K562 (cell line): Measurements from ENCODE around the gene LAIR1. TPM values are rescaled to one million over a fixed set of nuclear protein-coding genes. Genes with fewer than 3 reads are reported as not detected.

Source experiments
- ATAC-seq: fragments of 200-7000 bp; cut with Tn5 transposase; 3 replicates; pipeline ENCODE4 v1.9.1; 2020; ENCODE audit warnings: moderate library complexity
- BruUV-seq: library from RNA; stranded (reverse); fragments of 400-500 nt; replicated peaks from 2 replicates; lab custom pipeline; 2021; lab: Mats Ljungman, UMichigan
- CTCF ChIA-PET: fragments of 300-600 bp; formaldehyde crosslinking; extraction: SDS; loops from one replicate; lab custom pipeline; 2021; ENCODE audit warnings: low intra/inter-chr PET ratio; lab: Yijun Ruan, JAX
- POLR2A ChIA-PET: fragments of 300-600, 350-650 bp; sonication (Branson Sonifier 250); formaldehyde crosslinking; extraction: SDS; loops from one replicate; lab custom pipeline; 2021; ENCODE audit warnings: antibody characterized with exemption, inconsistent platforms; lab: Yijun Ruan, JAX
- DNase-seq, 4 experiments: peaks; one replicate each; pipeline versions ENCODE4 v3.0.0 to v3.0.0-alpha.2; 2011 to 2018; ENCODE audit warnings: low spot score in 3 of 4, mixed read lengths in 3 of 4; ENCODE audit errors: extremely low read depth in 1 of 4
- FAIRE-seq: peaks from 2 replicates; lab custom pipeline; 2011; peaks lifted over from hg19 to GRCh38; lab: Jason Lieb, UNC
- H2AFZ ChIP-seq: 2 replicates; pipeline ENCODE4 v1.6.0; 2011; ENCODE audit warnings: low read depth, low read length, control low read depth, inconsistent platforms
- H3K27ac ChIP-seq: fragments of 200-600 bp; 3 replicates; pipeline ENCODE4 v1.8.0; 2011; ENCODE audit warnings: low read depth, mild to moderate bottlenecking, control low read depth, inconsistent platforms, low read length, moderate library complexity, mixed read lengths; ENCODE audit errors: extremely low read depth
- H3K27me3 ChIP-seq, 2 experiments: fragments of 300-600 bp in 1 of 2; 2 replicates in 1 of 2; 3 replicates in 1 of 2; pipeline versions ENCODE4 v1.6.0 to v1.8.0; 2011; ENCODE audit warnings: inconsistent platforms in 2 of 2, low read length in 2 of 2, mild to moderate bottlenecking in 1 of 2, mixed read lengths in 1 of 2, moderate library complexity in 1 of 2; ENCODE audit not compliant: control insufficient read depth in 2 of 2, insufficient read depth in 2 of 2
- H3K36me3 ChIP-seq: fragments of 300-600 bp; 3 replicates; pipeline ENCODE4 v1.8.0; 2011; ENCODE audit warnings: mild to moderate bottlenecking, low read length, inconsistent platforms; ENCODE audit not compliant: control insufficient read depth, insufficient read depth
- H3K4me1 ChIP-seq, 2 experiments: fragments of 200-600 bp in 1 of 2; replicated peaks in 1 of 2; 2 replicates in 1 of 2; 3 replicates in 1 of 2; pipeline versions ENCODE4 v1.5.1 to v1.8.0; 2011; ENCODE audit warnings: inconsistent platforms in 2 of 2, low read length in 2 of 2, mild to moderate bottlenecking in 1 of 2, mixed read lengths in 1 of 2, moderate library complexity in 1 of 2; ENCODE audit not compliant: control insufficient read depth in 2 of 2, insufficient read depth in 2 of 2
- H3K4me2 ChIP-seq: 2 replicates; pipeline ENCODE4 v1.6.1; 2011; ENCODE audit warnings: low read length, control low read depth, inconsistent platforms, mixed read lengths; ENCODE audit not compliant: insufficient read depth
- H3K4me3 ChIP-seq: fragments of 200-600 bp; sonication (generic), shearing (Covaris generic); 2 replicates; pipeline ENCODE4 v1.5.1; 2016; ENCODE audit warnings: control low read depth, inconsistent platforms
- H3K79me2 ChIP-seq: fragments of 200-600 bp; 3 replicates; pipeline ENCODE4 v1.8.0; 2011; ENCODE audit warnings: low read length, inconsistent platforms; ENCODE audit not compliant: control insufficient read depth, insufficient read depth
- H3K9ac ChIP-seq, 2 experiments: 2 replicates each; pipeline versions ENCODE4 v1.6.0 to v1.6.1; 2011; ENCODE audit warnings: low read depth in 2 of 2, low read length in 2 of 2, control low read depth in 1 of 2, inconsistent platforms in 1 of 2, mild to moderate bottlenecking in 1 of 2, mixed read lengths in 1 of 2; ENCODE audit not compliant: insufficient read depth in 1 of 2
- H3K9me1 ChIP-seq: one replicate; pipeline ENCODE4 v1.6.0; 2011; ENCODE audit warnings: inconsistent platforms, mild to moderate bottlenecking, low read length, moderate library complexity; ENCODE audit not compliant: control insufficient read depth, insufficient read depth
- H3K9me3 ChIP-seq: replicated peaks from 2 replicates; pipeline ENCODE4 v1.5.1; 2011; ENCODE audit warnings: low read depth, low read length, inconsistent platforms; ENCODE audit not compliant: control insufficient read depth, insufficient read depth
- H4K20me1 ChIP-seq: replicated peaks from 2 replicates; pipeline ENCODE4 v1.6.1; 2011; ENCODE audit warnings: low read length, inconsistent platforms, mixed read lengths; ENCODE audit not compliant: control insufficient read depth, insufficient read depth
- BACH1 ChIP-seq: fragments of 200-800 bp; sonication (Bioruptor generic); IDR thresholded peaks from 2 replicates; pipeline ENCODE4 v1.6.1; 2016; ENCODE audit warnings: missing genetic modification characterization, missing compliant biosample characterization
- C11orf30 ChIP-seq: fragments of 450-650 bp; IDR thresholded peaks from 2 replicates; pipeline ENCODE4 v1.6.1; 2016; ENCODE audit warnings: low read depth, mild to moderate bottlenecking
- CEBPG ChIP-seq, 3 experiments: fragments of 200-800 bp in 1 of 3; sonication (Bioruptor generic) in 1 of 3; sonication (generic) in 1 of 3; formaldehyde crosslinking in 1 of 3; IDR thresholded peaks in 2 of 3; conservative IDR thresholded peaks in 1 of 3; 2 replicates each; pipeline versions ENCODE4 v1.6.1 to v1.8.0; 2016 to 2022; ENCODE audit warnings: missing compliant biosample characterization in 2 of 3, missing genetic modification characterization in 2 of 3, mild to moderate bottlenecking in 1 of 3, missing genetic modification reagents in 1 of 3
- FOSL1 ChIP-seq: fragments of 200-800 bp; sonication (Bioruptor generic); conservative IDR thresholded peaks from 2 replicates; pipeline ENCODE4 v1.6.1; 2016; ENCODE audit warnings: missing genetic modification characterization, missing compliant biosample characterization
- HMGXB4 ChIP-seq: sonication (generic); formaldehyde crosslinking; IDR thresholded peaks from 2 replicates; pipeline ENCODE4 v1.8.1; 2023; ENCODE audit warnings: mild to moderate bottlenecking, missing genetic modification reagents
- MAFF ChIP-seq: IDR thresholded peaks from 2 replicates; pipeline ENCODE4 v1.6.1; 2012; ENCODE audit warnings: low read length, improper control_type of control experiment
- MAFG ChIP-seq: fragments of 450-650 bp; conservative IDR thresholded peaks from 2 replicates; pipeline ENCODE4 v1.6.1; 2016; ENCODE audit warnings: missing genetic modification characterization, missing compliant biosample characterization
- MAZ ChIP-seq, 2 experiments: fragments of 450-650 bp in 1 of 2; sonication (generic) in 1 of 2; formaldehyde crosslinking; IDR thresholded peaks in 1 of 2; conservative IDR thresholded peaks in 1 of 2; 2 replicates each; pipeline versions ENCODE4 v1.4.0 to v1.5.0; 2020; ENCODE audit warnings: mild to moderate bottlenecking in 1 of 2, missing genetic modification reagents in 1 of 2
- NFE2 ChIP-seq: IDR thresholded peaks from 2 replicates; pipeline ENCODE4 v1.6.1; 2014; ENCODE audit warnings: antibody characterized with exemption, low read depth
- NKRF ChIP-seq: fragments of 450-650 bp; IDR thresholded peaks from 2 replicates; pipeline ENCODE4 v1.6.1; 2016; ENCODE audit warnings: borderline replicate concordance
- TAF9B ChIP-seq: fragments of 450-650 bp; IDR thresholded peaks from 2 replicates; pipeline ENCODE4 v1.6.1; 2018; ENCODE audit warnings: mild to moderate bottlenecking; ENCODE audit not compliant: partially characterized antibody
- ZNF143 ChIP-seq: sonication (generic); formaldehyde crosslinking; IDR thresholded peaks from 2 replicates; pipeline ENCODE4 v1.9.0; 2022; ENCODE audit warnings: mild to moderate bottlenecking, missing genetic modification reagents
- ZNF277 ChIP-seq: fragments of 250-450 bp; sonication (Bioruptor Pico); IDR thresholded peaks from 2 replicates; pipeline ENCODE4 v1.8.0; 2022; ENCODE audit warnings: inconsistent platforms, mild to moderate bottlenecking, moderate library complexity, borderline replicate concordance
- ZNF41 ChIP-seq: fragments of 250-450 bp; sonication (Bioruptor Pico); conservative IDR thresholded peaks from 2 replicates; pipeline ENCODE4 v1.4.0; 2020; ENCODE audit warnings: mild to moderate bottlenecking
- ZNF444 ChIP-seq: fragments of 250-450 bp; sonication (Bioruptor Pico); IDR thresholded peaks from 2 replicates; pipeline ENCODE4 v1.4.0; 2020; ENCODE audit warnings: mild to moderate bottlenecking, moderate library complexity
- WGBS: fragments of 100-300 bp; shearing (Covaris generic); methylation state at CpG from one replicate; pipeline ENCODE4 v1.1.6; 2016; ENCODE audit warnings: low coverage, mixed read lengths; ENCODE audit not compliant: insufficient coverage; ENCODE audit errors: missing lambda C conversion rate; 5-methylcytosine and 5-hydroxymethylcytosine counted together
- in situ Hi-C: fragments of 300-500 bp; cut with MboI; formaldehyde crosslinking; loops from 4 replicates; pipeline ENCODE4 v1.15.0; 2018; ENCODE audit warnings: inconsistent platforms, mixed read lengths
- intact Hi-C: fragments of 100-400 bp; cut with micrococcal nuclease; formaldehyde crosslinking; loops from 2 replicates; pipeline ENCODE4 v1.14.2; 2022
- polyA plus RNA-seq, 8 experiments: library from polyadenylated mRNA; depleted of rRNA in 4 of 8; stranded (reverse) in 5 of 8; unstranded in 3 of 8; fragments of >200 nt; fragmentation: Nextera tagmentation in 2 of 8; fragmentation: Illumina TruSeq in 1 of 8; extraction: Ambion mirVana in 2 of 8; extraction: Trizol in 1 of 8; gene quantifications; 2 replicates each; pipeline versions ENCODE4 v1.2.1 to v1.2.3, GENCODE V29; 2011 to 2014; ENCODE audit warnings: inconsistent platforms in 1 of 8, missing spikeins in 1 of 8
- total RNA-seq, 7 experiments: library from RNA; depleted of rRNA in 6 of 7; stranded (reverse); fragments of >200 nt in 6 of 7; fragmentation: Illumina TruSeq in 2 of 7; extraction: Trizol in 2 of 7; gene quantifications; 2 replicates each; pipeline versions ENCODE4 v1.2.1 to v1.2.3, GENCODE V29; 2011 to 2021; ENCODE audit warnings: low replicate concordance in 1 of 7

Gene LAIR1
- total and polyA plus RNA-seq, 9 of the 15 experiments (the other 6 are each of a cell fraction or from before 2014, with no cell fraction given), result 0.12 to 0.54 (median 0.24) TPM; not detected in 6

- no peaks in the 10 kb centered on the region for H3K79me2 ChIP-seq
- peak overlapping the region; percentile 50 for H2AFZ ChIP-seq
- 23% methylated on average over 12 of the region's 16 CpGs for WGBS
- H3K4me2 ChIP-seq, result peak overlapping the region; percentile 29; the same call in 1 of the 2 replicates
- in situ Hi-C loops (no loop called here), intact Hi-C loops (no loop called here)
- H3K9ac ChIP-seq, result no peak overlapping the region
- H3K27me3 ChIP-seq, result peaks cover 7 to 29% of the 10 kb centered on the region in 2 experiments; a peak in 4 of 5 replicates
- no TSS peak for BruUV-seq
- no peak overlapping the region for H3K27ac ChIP-seq
- DNase-seq, result no peak
- no peaks in the 10 kb centered on the region for H3K9me3 ChIP-seq
- no peaks in the 10 kb centered on the region for H4K20me1 ChIP-seq
- ATAC-seq, result peak; percentile 40; the same call in 2 of the 3 replicates
- H3K4me1 ChIP-seq, result no peaks in the 10 kb centered on the region; a peak in 1 of 5 replicates
- POLR2A ChIA-PET, result no interaction called here
- no peak for FAIRE-seq
- no peaks in the 10 kb centered on the region for H3K36me3 ChIP-seq
- CTCF ChIA-PET, result no interaction called here
- no peak overlapping the region for H3K4me3 ChIP-seq
- H3K9me1 ChIP-seq, result no peaks in the 10 kb centered on the region
- TF ChIP-seq BACH1 (tag), result peak; percentile 45; the same call in 1 of the 2 replicates
- TF ChIP-seq MAZ (CRISPR knock-in tag; conservative IDR thresholded peaks at IDR 0.05 in 1 of 2, IDR thresholded peaks at IDR 0.05 in 1 of 2), result 0 out of 4 replicates have a peak, but pooled peaks of 1 of the 2 experiments have one; percentile 21
- TF ChIP-seq ZNF41, result no peak
- TF ChIP-seq CEBPG (CRISPR knock-in tag; IDR thresholded peaks at IDR 0.05), result no peak
- TF ChIP-seq CEBPG (tag; conservative IDR thresholded peaks at IDR 0.05 in 1 of 2, IDR thresholded peaks at IDR 0.05 in 1 of 2), result peak in 1 of 2 experiments; percentile 52
- peak; percentile 94 for TF ChIP-seq C11orf30
- TF ChIP-seq NKRF, result no peak
- TF ChIP-seq FOSL1 (tag), result 0 out of 2 replicates have a peak, but pooled peaks have one; percentile 39
- peak; percentile 92 for TF ChIP-seq MAFG (tag)
- TF ChIP-seq ZNF444, result no peak
- peak; percentile 94 for TF ChIP-seq MAFF
- TF ChIP-seq HMGXB4 (CRISPR knock-in tag), result no peak
- no peak for TF ChIP-seq TAF9B
- TF ChIP-seq ZNF143 (CRISPR knock-in tag), result peak; percentile 48; the same call in 1 of the 2 replicates
- no peak for TF ChIP-seq ZNF277 (CRISPR knock-in tag)
- TF ChIP-seq NFE2, result peak; percentile 36; the same call in 1 of the 2 replicates
Observed at GRCh38 chr19:54373781-54374631, 9.3 kb upstream of the LAIR1 start.
